ENCODE data around the gene APPBP2. TPM values are rescaled to one million over a fixed set of nuclear protein-coding genes. Genes with fewer than 3 reads are reported as not detected.

Gene APPBP2
- polyA plus RNA-seq, 1 donor (not counting 4 experiments of a cell fraction or from before 2014, with no cell fraction given), result 21.1 TPM

GRCh38 chr17:60534010-60534555 lies 8.0 kb upstream of the APPBP2 start:
- dilution Hi-C loops (cut with MboI; ENCODE audit: extremely low pct_ligation_motif_present, low sequenced_read_pairs), result no loop called here
- no peak for FAIRE-seq

DNA sequence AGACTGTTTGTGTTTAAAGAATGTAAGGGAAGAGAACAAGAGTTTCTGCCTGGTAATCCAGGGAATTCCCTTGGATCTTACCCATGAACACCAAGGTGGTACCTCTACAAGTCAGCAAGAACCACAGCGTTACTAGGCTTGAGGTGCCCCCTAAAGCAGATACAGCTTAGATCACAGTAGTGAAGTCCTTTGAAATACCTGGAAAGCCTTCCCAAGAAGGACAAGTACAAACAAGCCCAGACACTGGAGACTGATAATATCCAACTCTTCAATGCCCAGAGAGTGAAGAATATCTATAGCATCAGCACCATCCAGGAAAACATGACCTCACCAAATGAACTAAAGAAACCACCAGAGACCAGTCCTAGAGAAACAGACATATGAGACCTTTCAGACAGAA lies 3.8 kb upstream of the APPBP2 start:
- DNase-seq (ENCODE audit: low read depth, low spot score) (no peak), FAIRE-seq (peak; percentile 9)
- Histone ChIP-seq H3K27me3 (ENCODE audit: control insufficient read depth, extremely low read depth, insufficient read depth, low read length) (no peaks in the 10 kb centered on the region), H3K9me1 (ENCODE audit: control insufficient read depth, extremely low read depth, insufficient read depth, low read length) (no peaks in the 10 kb centered on the region), H2AFZ (ENCODE audit: control insufficient read depth, low read length) (peak overlapping the region; percentile 49), H3K4me2 (ENCODE audit: control insufficient read depth, extremely low read depth, insufficient read depth, low read depth, low read length) (peak overlapping the region; percentile 65), H4K20me1 (ENCODE audit: control insufficient read depth, extremely low read depth, insufficient read depth, low read length) (no peaks in the 10 kb centered on the region), H3K4me3 (ENCODE audit: control insufficient read depth in 2 of 3, extremely low read depth in 1 of 3, insufficient read depth in 2 of 3, low read depth in 1 of 3, low read length in 3 of 3) (no peak overlapping the region), H3K4me1 (ENCODE audit: control insufficient read depth, extremely low read depth, insufficient read depth, low read length) (peaks cover 19% of the 10 kb centered on the region), H3K9ac (ENCODE audit: control insufficient read depth, extremely low read depth, insufficient read depth, low read length) (peak overlapping the region; percentile 25), H3K9me3 (ENCODE audit: control insufficient read depth, low read depth, low read length) (no peaks in the 10 kb centered on the region), H3K27ac (ENCODE audit: control insufficient read depth, insufficient read depth, low read length) (peak overlapping the region; percentile 53), H3K79me2 (ENCODE audit: control insufficient read depth, insufficient read depth, low read length) (peaks cover 15% of the 10 kb centered on the region), H3K36me3 (ENCODE audit: control insufficient read depth in 2 of 2, extremely low read depth in 1 of 2, insufficient read depth in 2 of 2, low read length in 2 of 2) (no peaks in the 10 kb centered on the region)
- dilution Hi-C loops (cut with MboI; ENCODE audit: extremely low pct_ligation_motif_present, low sequenced_read_pairs), result no loop called here
- TF ChIP-seq, protein P1, sequence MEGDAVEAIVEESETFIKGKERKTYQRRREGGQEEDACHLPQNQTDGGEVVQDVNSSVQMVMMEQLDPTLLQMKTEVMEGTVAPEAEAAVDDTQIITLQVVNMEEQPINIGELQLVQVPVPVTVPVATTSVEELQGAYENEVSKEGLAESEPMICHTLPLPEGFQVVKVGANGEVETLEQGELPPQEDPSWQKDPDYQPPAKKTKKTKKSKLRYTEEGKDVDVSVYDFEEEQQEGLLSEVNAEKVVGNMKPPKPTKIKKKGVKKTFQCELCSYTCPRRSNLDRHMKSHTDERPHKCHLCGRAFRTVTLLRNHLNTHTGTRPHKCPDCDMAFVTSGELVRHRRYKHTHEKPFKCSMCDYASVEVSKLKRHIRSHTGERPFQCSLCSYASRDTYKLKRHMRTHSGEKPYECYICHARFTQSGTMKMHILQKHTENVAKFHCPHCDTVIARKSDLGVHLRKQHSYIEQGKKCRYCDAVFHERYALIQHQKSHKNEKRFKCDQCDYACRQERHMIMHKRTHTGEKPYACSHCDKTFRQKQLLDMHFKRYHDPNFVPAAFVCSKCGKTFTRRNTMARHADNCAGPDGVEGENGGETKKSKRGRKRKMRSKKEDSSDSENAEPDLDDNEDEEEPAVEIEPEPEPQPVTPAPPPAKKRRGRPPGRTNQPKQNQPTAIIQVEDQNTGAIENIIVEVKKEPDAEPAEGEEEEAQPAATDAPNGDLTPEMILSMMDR (optimal IDR thresholded peaks at IDR 0.05 in 1 of 3, IDR thresholded peaks at IDR 0.05 in 1 of 3, conservative IDR thresholded peaks at IDR 0.05 in 1 of 3; ENCODE audit: extremely low read depth in 1 of 3, insufficient read depth in 2 of 3, low read length in 3 of 3), result no peak
- no peak for TF ChIP-seq EZH2 (IDR thresholded peaks at IDR 0.05; ENCODE audit: low read length)

More at GRCh38 chr17:60534010-60534555, 8.0 kb upstream of the APPBP2 start:
- H3K4me3 ChIP-seq (ENCODE audit: control insufficient read depth in 2 of 3, extremely low read depth in 1 of 3, insufficient read depth in 2 of 3, low read depth in 1 of 3, low read length in 3 of 3), result no peak overlapping the region
- H3K79me2 ChIP-seq (ENCODE audit: control insufficient read depth, insufficient read depth, low read length), result no peaks in the 10 kb centered on the region
- H3K36me3 ChIP-seq (ENCODE audit: control insufficient read depth in 2 of 2, extremely low read depth in 1 of 2, insufficient read depth in 2 of 2, low read length in 2 of 2), result no peaks in the 10 kb centered on the region
- H3K4me2 ChIP-seq (ENCODE audit: control insufficient read depth, extremely low read depth, insufficient read depth, low read depth, low read length), result no peak overlapping the region
- H3K4me1 ChIP-seq (ENCODE audit: control insufficient read depth, extremely low read depth, insufficient read depth, low read length), result peaks cover 13% of the 10 kb centered on the region
- peaks cover 2% of the 10 kb centered on the region for H4K20me1 ChIP-seq (ENCODE audit: control insufficient read depth, extremely low read depth, insufficient read depth, low read length)
- TF ChIP-seq, protein P1 (optimal IDR thresholded peaks at IDR 0.05 in 1 of 3, IDR thresholded peaks at IDR 0.05 in 1 of 3, conservative IDR thresholded peaks at IDR 0.05 in 1 of 3; ENCODE audit: extremely low read depth in 1 of 3, insufficient read depth in 2 of 3, low read length in 3 of 3), result no peak
- TF ChIP-seq EZH2 (IDR thresholded peaks at IDR 0.05; ENCODE audit: low read length), result no peak
- H3K9me1 ChIP-seq (ENCODE audit: control insufficient read depth, extremely low read depth, insufficient read depth, low read length), result no peaks in the 10 kb centered on the region
- H2AFZ ChIP-seq (ENCODE audit: control insufficient read depth, low read length), result no peak overlapping the region
- H3K9ac ChIP-seq (ENCODE audit: control insufficient read depth, extremely low read depth, insufficient read depth, low read length), result no peak overlapping the region
- no peaks in the 10 kb centered on the region for H3K27me3 ChIP-seq (ENCODE audit: control insufficient read depth, extremely low read depth, insufficient read depth, low read length)
- DNase-seq (ENCODE audit: low read depth, low spot score), result no peak
- H3K27ac ChIP-seq (ENCODE audit: control insufficient read depth, insufficient read depth, low read length), result no peak overlapping the region
- H3K9me3 ChIP-seq (ENCODE audit: control insufficient read depth, low read depth, low read length), result no peaks in the 10 kb centered on the region

Measured in keratinocyte (primary cell).